Endodermal cell (in vitro differentiated cells): ENCODE data around the gene ZNF394. TPM values are rescaled to one million over a fixed set of nuclear protein-coding genes. Genes with fewer than 3 reads are reported as not detected.
A peak's percentile ranks its signal among the peaks of the same experiment; 100 is the strongest.

Source experiments
- DNase-seq: peaks from one replicate; pipeline ENCODE4 v3.0.0-alpha.2; 2017
- H3K27ac ChIP-seq: 2 replicates; pipeline ENCODE4 v1.5.1; 2013; ENCODE audit warnings: mild to moderate bottlenecking, low read depth, low read length, moderate library complexity
- H3K27me3 ChIP-seq: 2 replicates; pipeline ENCODE4 v1.6.1; 2013; ENCODE audit warnings: mild to moderate bottlenecking, low read length, moderate library complexity; ENCODE audit not compliant: insufficient read depth, control insufficient read depth, poor library complexity, severe bottlenecking
- H3K36me3 ChIP-seq: 2 replicates; pipeline ENCODE4 v1.7.0; 2013; ENCODE audit warnings: mild to moderate bottlenecking, low read length, moderate library complexity; ENCODE audit not compliant: control insufficient read depth, insufficient read depth
- H3K4me1 ChIP-seq: one replicate; pipeline ENCODE4 v1.7.0; 2013; ENCODE audit warnings: low read length; ENCODE audit not compliant: control insufficient read depth, insufficient read depth
- H3K4me3 ChIP-seq: 2 replicates; pipeline ENCODE4 v1.5.1; 2013; ENCODE audit warnings: mild to moderate bottlenecking, low read length, moderate library complexity
- H3K9ac ChIP-seq: 2 replicates; pipeline ENCODE4 v1.6.1; 2013; ENCODE audit warnings: mild to moderate bottlenecking, low read length, moderate library complexity; ENCODE audit not compliant: poor library complexity, severe bottlenecking; ENCODE audit errors: extremely low read depth
- H3K9me3 ChIP-seq: 2 replicates; pipeline ENCODE4 v1.6.1; 2013; ENCODE audit warnings: mild to moderate bottlenecking, low read length, moderate library complexity; ENCODE audit not compliant: control insufficient read depth
- H3K27ac Mint-ChIP-seq: 2 replicates; pipeline ENCODE4 v1.8.0; 2020; ENCODE audit warnings: mixed read lengths
- H3K27me3 Mint-ChIP-seq: 2 replicates; pipeline ENCODE4 v1.8.0; 2021; ENCODE audit warnings: mild to moderate bottlenecking, mixed read lengths; ENCODE audit not compliant: insufficient read depth
- H3K36me3 Mint-ChIP-seq: 2 replicates; pipeline ENCODE4 v1.8.0; 2020; ENCODE audit warnings: low read depth, mixed read lengths
- H3K4me1 Mint-ChIP-seq: 2 replicates; pipeline ENCODE4 v1.8.0; 2020; ENCODE audit warnings: mixed read lengths
- H3K4me3 Mint-ChIP-seq: 2 replicates; pipeline ENCODE4 v1.8.0; 2020; ENCODE audit warnings: mild to moderate bottlenecking, moderate library complexity, mixed read lengths
- H3K9me3 Mint-ChIP-seq: 2 replicates; pipeline ENCODE4 v1.8.0; 2020; ENCODE audit warnings: mild to moderate bottlenecking, mixed read lengths
- WGBS, 2 experiments: methylation state at CpG; one replicate each; pipeline versions ENCODE4 v1.1.5 to v1.1.7; 2013; ENCODE audit warnings: missing lambda C conversion rate in 2 of 2, mixed read lengths in 1 of 2; ENCODE audit not compliant: insufficient coverage in 1 of 2, insufficient read length in 1 of 2; 5-methylcytosine and 5-hydroxymethylcytosine counted together
- total RNA-seq, 2 donors: library from RNA; stranded (reverse); fragmentation: NEBNext Ultra II Directional in 1 of 2; extraction: Animal tissue kit (Norgen Biotek cat#: 25700) in 1 of 2; gene quantifications; 2 replicates in 1 of 2; 3 replicates in 1 of 2; pipeline ENCODE4 v1.2.1, GENCODE V29; 2021
- TF ChIP-seq, protein P1 (sequence below): fragments of 200-600 bp; sonication (generic); conservative IDR thresholded peaks from 2 replicates; pipeline ENCODE4 v1.5.0; 2021; ENCODE audit warnings: antibody characterized with exemption, mild to moderate bottlenecking

The ZNF394 gene
- total RNA-seq, 2 donors from 2014 or later = 21.0 to 22.0 TPM

DNA sequence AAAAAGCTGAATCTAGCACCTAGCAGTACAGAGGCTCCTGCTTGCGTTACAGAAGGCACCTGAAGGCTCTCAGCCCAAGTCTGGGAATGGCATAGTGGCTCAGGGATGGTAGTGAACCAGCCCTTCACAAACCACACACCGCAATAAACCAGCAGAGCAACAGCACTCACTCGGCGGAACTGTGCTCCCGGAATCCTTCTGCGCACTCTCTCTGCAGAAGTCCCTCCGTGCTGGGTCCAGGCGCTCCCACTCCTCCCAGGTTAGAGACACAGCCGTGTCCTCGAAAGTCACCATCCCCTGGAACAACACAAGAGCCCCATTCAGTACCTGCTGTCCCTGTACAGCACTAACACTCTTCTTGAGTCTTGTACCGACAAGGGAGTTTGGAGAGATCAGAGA is 1.5 kb downstream of the ZNF394 start:
- Mint-ChIP-seq H3K36me3 (peaks cover 45% of the 10 kb centered on the region), H3K27ac (peak overlapping the region; percentile 41), H3K9me3 (peaks cover 29% of the 10 kb centered on the region), H3K4me1 (peaks cover 16% of the 10 kb centered on the region), H3K27me3 (no peaks in the 10 kb centered on the region), H3K4me3 (peak overlapping the region; percentile 97)
- Histone ChIP-seq H3K4me1 (no peaks in the 10 kb centered on the region), H3K4me3 (peak overlapping the region; percentile 98), H3K27ac (no peak overlapping the region), H3K9ac (peak overlapping the region; percentile 71), H3K9me3 (peaks cover 19% of the 10 kb centered on the region), H3K36me3 (peaks cover 27% of the 10 kb centered on the region), H3K27me3 (no peaks in the 10 kb centered on the region)
- no peak for DNase-seq
- TF ChIP-seq, protein P1, sequence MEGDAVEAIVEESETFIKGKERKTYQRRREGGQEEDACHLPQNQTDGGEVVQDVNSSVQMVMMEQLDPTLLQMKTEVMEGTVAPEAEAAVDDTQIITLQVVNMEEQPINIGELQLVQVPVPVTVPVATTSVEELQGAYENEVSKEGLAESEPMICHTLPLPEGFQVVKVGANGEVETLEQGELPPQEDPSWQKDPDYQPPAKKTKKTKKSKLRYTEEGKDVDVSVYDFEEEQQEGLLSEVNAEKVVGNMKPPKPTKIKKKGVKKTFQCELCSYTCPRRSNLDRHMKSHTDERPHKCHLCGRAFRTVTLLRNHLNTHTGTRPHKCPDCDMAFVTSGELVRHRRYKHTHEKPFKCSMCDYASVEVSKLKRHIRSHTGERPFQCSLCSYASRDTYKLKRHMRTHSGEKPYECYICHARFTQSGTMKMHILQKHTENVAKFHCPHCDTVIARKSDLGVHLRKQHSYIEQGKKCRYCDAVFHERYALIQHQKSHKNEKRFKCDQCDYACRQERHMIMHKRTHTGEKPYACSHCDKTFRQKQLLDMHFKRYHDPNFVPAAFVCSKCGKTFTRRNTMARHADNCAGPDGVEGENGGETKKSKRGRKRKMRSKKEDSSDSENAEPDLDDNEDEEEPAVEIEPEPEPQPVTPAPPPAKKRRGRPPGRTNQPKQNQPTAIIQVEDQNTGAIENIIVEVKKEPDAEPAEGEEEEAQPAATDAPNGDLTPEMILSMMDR = no peak
- WGBS, 2 experiments = 73 to 100% methylated on average over 1 to 11 of the region's 11 CpGs

- TF ChIP-seq, protein P1 = no peak
- H3K36me3 ChIP-seq = peaks cover 33% of the 10 kb centered on the region
- 94 to 96% methylated on average over 4 to 5 of the region's 6 CpGs for WGBS, 2 experiments
- peaks cover 25% of the 10 kb centered on the region for H3K9me3 ChIP-seq
- Mint-ChIP-seq H3K27ac (no peak overlapping the region), H3K4me1 (peaks cover 16% of the 10 kb centered on the region), H3K36me3 (peaks cover 51% of the 10 kb centered on the region), H3K27me3 (no peaks in the 10 kb centered on the region), H3K4me3 (peak overlapping the region; percentile 97), H3K9me3 (peaks cover 35% of the 10 kb centered on the region)
- DNase-seq = no peak
- H3K27ac ChIP-seq = no peak overlapping the region
- H3K4me3 ChIP-seq = peak overlapping the region; percentile 98
- H3K4me1 ChIP-seq = no peaks in the 10 kb centered on the region
- H3K27me3 ChIP-seq = no peaks in the 10 kb centered on the region
- peak overlapping the region; percentile 71 for H3K9ac ChIP-seq
Measured at GRCh38 chr7:99497766-99498545, 2.1 kb downstream of the ZNF394 start.

DNA sequence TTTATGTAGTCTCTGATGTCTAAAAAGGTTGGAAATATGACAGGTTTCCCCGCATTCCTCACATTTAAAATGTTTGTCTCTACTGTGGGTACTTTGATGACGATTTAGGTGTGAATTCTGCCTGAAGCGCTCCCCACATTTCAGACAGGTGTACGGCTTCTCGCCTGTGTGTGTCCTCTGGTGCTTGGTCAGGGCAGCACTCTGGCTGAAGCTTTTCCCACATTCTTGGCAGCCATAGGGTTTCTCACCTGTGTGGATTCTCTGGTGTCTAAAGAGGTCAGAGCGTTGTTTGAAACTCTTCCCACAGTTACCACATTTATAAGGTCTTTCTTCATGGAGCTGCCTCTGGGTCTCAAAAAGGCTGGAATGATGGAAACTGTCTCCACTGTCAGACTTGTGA is 6.3 kb downstream of the ZNF394 start:
- Histone ChIP-seq H3K36me3 (peaks cover 40% of the 10 kb centered on the region), H3K9ac (no peak overlapping the region), H3K27ac (no peak overlapping the region), H3K4me1 (no peaks in the 10 kb centered on the region), H3K4me3 (peak overlapping the region; percentile 60), H3K9me3 (peaks cover 28% of the 10 kb centered on the region), H3K27me3 (no peaks in the 10 kb centered on the region)
- peaks cover 46% of the 10 kb centered on the region for H3K9me3 Mint-ChIP-seq
- TF ChIP-seq, protein P1 = no peak
- peaks cover 12% of the 10 kb centered on the region for H3K4me1 Mint-ChIP-seq
- 96 to 98% methylated on average over 6 of the region's 6 CpGs for WGBS, 2 experiments
- peaks cover 61% of the 10 kb centered on the region for H3K36me3 Mint-ChIP-seq
- H3K27ac Mint-ChIP-seq = no peak overlapping the region
- no peak overlapping the region for H3K4me3 Mint-ChIP-seq
- H3K27me3 Mint-ChIP-seq = no peaks in the 10 kb centered on the region
- DNase-seq = no peak
